ENCODE data around the gene TRIL.

Gene TRIL

GRCh38 chr7:28979776-28980175 is 21.6 kb upstream of the TRIL start:
- Histone ChIP-seq H3K4me1 (ENCODE audit: control insufficient read depth, insufficient read depth, low read length) (no peaks in the 10 kb centered on the region), H3K27me3 (ENCODE audit: control insufficient read depth, insufficient read depth, low read length) (no peaks in the 10 kb centered on the region), H3K36me3 (ENCODE audit: control insufficient read depth, insufficient read depth, low read length) (no peaks in the 10 kb centered on the region), H3K9me3 (ENCODE audit: control insufficient read depth, low read length) (no peaks in the 10 kb centered on the region), H3K4me3 (ENCODE audit: low read length) (no peak overlapping the region), H3K9ac (ENCODE audit: low read length) (no peak overlapping the region)

DNA sequence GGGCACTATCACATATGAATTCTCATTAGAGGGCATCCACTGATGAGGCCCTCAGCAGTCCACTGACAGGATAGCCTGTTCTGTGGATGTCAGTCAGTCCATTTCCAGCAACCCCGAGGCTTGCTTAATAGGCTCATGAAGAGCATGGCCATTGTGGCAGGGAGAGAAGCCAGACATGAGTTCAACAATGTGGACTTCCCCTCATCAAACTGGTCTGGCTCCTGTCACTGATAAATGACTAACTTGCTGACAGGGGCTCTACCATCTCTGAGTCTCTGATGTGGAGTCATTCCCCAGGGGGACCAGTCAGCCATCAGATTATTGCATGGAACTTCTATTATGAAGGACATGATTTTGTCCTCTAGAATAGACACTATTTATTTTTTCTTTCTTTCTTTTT is 19.8 kb upstream of the TRIL start:
- Histone ChIP-seq H3K36me3 (ENCODE audit: control insufficient read depth, insufficient read depth, low read length) (no peaks in the 10 kb centered on the region), H3K4me1 (ENCODE audit: control insufficient read depth, insufficient read depth, low read length) (no peaks in the 10 kb centered on the region), H3K4me3 (ENCODE audit: low read length) (no peak overlapping the region), H3K9me3 (ENCODE audit: control insufficient read depth, low read length) (no peaks in the 10 kb centered on the region), H3K27me3 (ENCODE audit: control insufficient read depth, insufficient read depth, low read length) (no peaks in the 10 kb centered on the region), H3K9ac (ENCODE audit: low read length) (no peak overlapping the region)

DNA sequence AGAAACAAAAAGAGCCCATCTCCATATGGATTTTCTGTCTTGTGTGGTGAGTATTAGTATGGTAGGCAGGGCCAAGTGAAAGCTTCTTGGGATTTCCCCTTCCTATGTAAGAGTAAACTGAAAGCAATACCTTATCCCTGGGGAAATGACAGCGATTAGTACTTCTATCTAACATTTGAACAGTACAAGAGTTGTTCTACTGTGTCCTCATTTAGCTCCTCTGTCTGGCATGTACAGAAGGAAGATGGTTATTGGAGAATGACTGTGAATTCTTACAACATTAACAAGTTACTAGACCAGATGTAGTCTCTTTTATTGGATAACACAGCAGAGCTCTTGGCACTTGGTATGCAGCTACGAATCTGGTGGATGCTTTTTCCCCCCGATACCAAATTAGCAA is 17.9 kb upstream of the TRIL start:
- Histone ChIP-seq H3K4me3 (ENCODE audit: low read length) (no peak overlapping the region), H3K4me1 (ENCODE audit: control insufficient read depth, insufficient read depth, low read length) (no peaks in the 10 kb centered on the region), H3K9me3 (ENCODE audit: control insufficient read depth, low read length) (no peaks in the 10 kb centered on the region), H3K9ac (ENCODE audit: low read length) (no peak overlapping the region), H3K27me3 (ENCODE audit: control insufficient read depth, insufficient read depth, low read length) (no peaks in the 10 kb centered on the region), H3K36me3 (ENCODE audit: control insufficient read depth, insufficient read depth, low read length) (no peaks in the 10 kb centered on the region)

DNA sequence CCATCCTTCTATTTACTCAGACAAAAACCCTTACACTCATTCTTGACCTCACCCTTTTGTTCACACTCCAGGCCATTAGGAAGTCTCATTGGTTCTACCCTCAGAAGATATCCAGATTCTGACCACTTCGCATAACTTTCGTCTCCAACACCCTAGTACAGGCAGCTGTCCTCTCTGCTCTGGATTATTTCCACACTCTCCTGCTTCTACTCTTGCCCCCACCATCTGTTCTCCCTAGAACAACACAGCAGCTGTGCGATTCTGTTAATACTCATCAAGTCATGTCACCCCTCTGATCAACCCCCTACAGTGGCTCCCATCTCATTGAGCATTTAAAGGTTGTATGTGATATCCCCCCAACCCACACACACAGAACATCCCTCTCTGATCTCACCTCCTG is 15.5 kb upstream of the TRIL start:
- Histone ChIP-seq H3K9me3 (ENCODE audit: control insufficient read depth, low read length) (no peaks in the 10 kb centered on the region), H3K9ac (ENCODE audit: low read length) (no peak overlapping the region), H3K4me3 (ENCODE audit: low read length) (no peak overlapping the region), H3K27me3 (ENCODE audit: control insufficient read depth, insufficient read depth, low read length) (no peaks in the 10 kb centered on the region), H3K36me3 (ENCODE audit: control insufficient read depth, insufficient read depth, low read length) (no peaks in the 10 kb centered on the region), H3K4me1 (ENCODE audit: control insufficient read depth, insufficient read depth, low read length) (no peaks in the 10 kb centered on the region)

- Histone ChIP-seq H3K4me1 (ENCODE audit: control insufficient read depth, insufficient read depth, low read length) (no peaks in the 10 kb centered on the region), H3K9me3 (ENCODE audit: control insufficient read depth, low read length) (no peaks in the 10 kb centered on the region), H3K27me3 (ENCODE audit: control insufficient read depth, insufficient read depth, low read length) (peaks cover 1% of the 10 kb centered on the region), H3K9ac (ENCODE audit: low read length) (no peak overlapping the region), H3K36me3 (ENCODE audit: control insufficient read depth, insufficient read depth, low read length) (no peaks in the 10 kb centered on the region), H3K4me3 (ENCODE audit: low read length) (no peak overlapping the region)
These were observed 5.9 kb upstream of the TRIL start for GRCh38 chr7:28964056-28964455.

- H3K9me3 ChIP-seq (ENCODE audit: control insufficient read depth, low read length): no peaks in the 10 kb centered on the region
- no peaks in the 10 kb centered on the region for H3K36me3 ChIP-seq (ENCODE audit: control insufficient read depth, insufficient read depth, low read length)
- no peak overlapping the region for H3K4me3 ChIP-seq (ENCODE audit: low read length)
- peaks cover 19% of the 10 kb centered on the region for H3K4me1 ChIP-seq (ENCODE audit: control insufficient read depth, insufficient read depth, low read length)
- H3K9ac ChIP-seq (ENCODE audit: low read length): no peak overlapping the region
- peaks cover 22% of the 10 kb centered on the region for H3K27me3 ChIP-seq (ENCODE audit: control insufficient read depth, insufficient read depth, low read length)
These were observed 3.8 kb upstream of the TRIL start for GRCh38 chr7:28961972-28962371.

DNA sequence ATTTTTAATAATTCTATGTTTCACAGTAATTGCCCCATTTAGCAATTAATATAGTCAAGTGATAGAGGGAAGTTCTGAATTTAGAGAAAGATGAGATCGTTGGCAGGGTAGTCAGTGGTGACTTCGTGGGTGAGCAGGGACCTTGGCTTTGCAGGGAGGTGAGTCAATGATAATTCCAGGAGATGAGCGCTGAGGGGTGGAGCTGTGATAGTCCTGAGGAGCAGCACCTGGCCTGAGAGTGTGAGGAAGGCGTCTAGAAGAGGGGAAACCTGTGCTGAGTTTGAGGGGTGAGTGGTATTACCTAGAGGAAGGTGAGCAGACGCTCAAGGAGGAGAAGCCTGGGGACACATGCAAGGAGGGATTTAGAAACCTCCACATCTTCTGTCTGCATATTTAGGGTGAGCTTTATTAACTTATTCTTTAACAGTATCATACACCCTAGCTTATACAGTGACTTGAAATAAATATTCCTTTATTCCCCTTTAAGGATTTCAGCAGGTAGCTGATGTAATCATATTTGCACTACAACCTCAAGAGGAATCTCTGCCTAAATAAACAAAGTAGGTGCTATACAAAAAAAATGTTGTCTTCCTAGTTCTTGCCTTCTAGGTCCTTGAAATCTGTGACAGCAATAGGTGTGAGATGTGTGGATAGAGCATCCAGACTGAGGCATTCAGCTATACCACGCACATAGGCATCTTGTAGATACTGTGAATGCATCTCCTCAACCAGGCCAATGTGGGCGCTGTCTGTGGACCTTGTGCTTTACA is 2.1 kb upstream of the TRIL start:
- no peak overlapping the region for H3K4me3 ChIP-seq (ENCODE audit: low read length)
- peaks cover 31% of the 10 kb centered on the region for H3K4me1 ChIP-seq (ENCODE audit: control insufficient read depth, insufficient read depth, low read length)
- peaks cover 31% of the 10 kb centered on the region for H3K27me3 ChIP-seq (ENCODE audit: control insufficient read depth, insufficient read depth, low read length)
- H3K9me3 ChIP-seq (ENCODE audit: control insufficient read depth, low read length): no peaks in the 10 kb centered on the region
- H3K36me3 ChIP-seq (ENCODE audit: control insufficient read depth, insufficient read depth, low read length): no peaks in the 10 kb centered on the region
- no peak overlapping the region for H3K9ac ChIP-seq (ENCODE audit: low read length)

- no peak overlapping the region for H3K9ac ChIP-seq (ENCODE audit: low read length)
- no peaks in the 10 kb centered on the region for H3K9me3 ChIP-seq (ENCODE audit: control insufficient read depth, low read length)
- no peak overlapping the region for H3K4me3 ChIP-seq (ENCODE audit: low read length)
- H3K36me3 ChIP-seq (ENCODE audit: control insufficient read depth, insufficient read depth, low read length): no peaks in the 10 kb centered on the region
- peaks cover 38% of the 10 kb centered on the region for H3K4me1 ChIP-seq (ENCODE audit: control insufficient read depth, insufficient read depth, low read length)
- H3K27me3 ChIP-seq (ENCODE audit: control insufficient read depth, insufficient read depth, low read length): peaks cover 33% of the 10 kb centered on the region
These were observed 834 bp upstream of the TRIL start for GRCh38 chr7:28958980-28959347.

- Histone ChIP-seq H3K36me3 (ENCODE audit: control insufficient read depth, insufficient read depth, low read length) (no peaks in the 10 kb centered on the region), H3K9ac (ENCODE audit: low read length) (peak overlapping the region; percentile 49), H3K4me3 (ENCODE audit: low read length) (peak overlapping the region; percentile 44), H3K27me3 (ENCODE audit: control insufficient read depth, insufficient read depth, low read length) (peaks cover 33% of the 10 kb centered on the region), H3K9me3 (ENCODE audit: control insufficient read depth, low read length) (no peaks in the 10 kb centered on the region), H3K4me1 (ENCODE audit: control insufficient read depth, insufficient read depth, low read length) (peaks cover 38% of the 10 kb centered on the region)
These were observed 337 bp downstream of the TRIL start for GRCh38 chr7:28957751-28958234.

DNA sequence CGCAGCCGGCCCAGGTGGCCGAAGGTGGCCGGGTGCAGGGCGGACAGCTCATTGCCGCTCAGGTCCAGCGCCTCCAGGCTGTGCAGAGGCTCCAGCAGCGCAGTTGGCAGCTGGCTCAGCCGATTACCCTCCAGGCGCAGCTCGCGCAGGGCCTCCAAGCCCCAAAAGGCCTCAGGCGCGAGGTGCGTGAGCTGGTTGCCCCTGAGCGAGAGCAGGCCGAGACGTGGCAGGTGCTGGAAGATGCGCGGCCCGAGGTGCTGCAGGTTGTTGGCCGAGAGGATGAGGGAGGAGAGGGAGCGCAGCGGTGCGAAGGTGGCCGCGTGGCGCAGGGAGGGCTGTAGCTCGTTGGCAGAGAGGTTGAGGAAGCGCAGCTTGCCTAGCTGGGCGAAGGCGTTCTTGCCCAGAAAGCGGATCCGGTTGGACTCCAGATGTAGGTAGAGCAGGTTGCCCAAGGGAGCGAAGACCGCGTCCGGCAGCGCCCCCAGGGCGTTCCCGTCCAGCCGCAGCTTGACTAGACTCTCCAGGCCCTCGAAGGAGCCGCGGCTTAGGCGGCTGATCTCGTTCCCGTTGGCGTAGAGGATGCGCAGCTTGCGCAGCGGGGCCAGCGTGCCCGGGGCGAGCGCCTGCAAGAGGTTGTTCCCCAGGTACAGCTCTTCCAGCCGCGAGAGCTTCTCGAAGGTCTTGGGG is 923 bp downstream of the TRIL start:
- Histone ChIP-seq H3K4me3 (ENCODE audit: low read length) (peak overlapping the region; percentile 44), H3K36me3 (ENCODE audit: control insufficient read depth, insufficient read depth, low read length) (no peaks in the 10 kb centered on the region), H3K4me1 (ENCODE audit: control insufficient read depth, insufficient read depth, low read length) (peaks cover 38% of the 10 kb centered on the region), H3K9me3 (ENCODE audit: control insufficient read depth, low read length) (no peaks in the 10 kb centered on the region), H3K27me3 (ENCODE audit: control insufficient read depth, insufficient read depth, low read length) (peaks cover 33% of the 10 kb centered on the region), H3K9ac (ENCODE audit: low read length) (peak overlapping the region; percentile 20)

DNA sequence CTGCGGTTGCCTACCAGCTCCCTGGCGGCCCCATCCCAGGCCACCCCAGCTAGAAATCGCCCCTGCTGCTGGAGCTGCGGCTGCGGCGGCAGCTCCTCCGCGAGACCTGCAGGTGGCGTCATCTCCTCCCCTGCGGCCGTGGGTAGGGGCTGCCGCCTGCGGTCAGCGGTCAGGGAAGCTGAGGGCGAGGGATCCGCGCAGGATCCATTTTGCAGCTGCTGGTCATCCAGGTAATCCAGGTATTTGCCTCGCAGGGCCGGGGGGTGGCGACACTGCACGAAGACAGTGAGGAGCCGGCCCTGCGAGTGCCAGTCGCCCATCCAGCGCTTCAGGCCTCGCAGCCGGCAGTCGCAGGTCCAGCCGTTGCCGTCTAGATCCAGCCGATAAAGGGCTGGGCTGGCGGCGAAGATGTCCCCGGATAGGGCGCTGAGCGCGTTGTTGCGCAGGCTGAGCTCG is 1.5 kb downstream of the TRIL start:
- Histone ChIP-seq H3K4me1 (ENCODE audit: control insufficient read depth, insufficient read depth, low read length) (peaks cover 38% of the 10 kb centered on the region), H3K36me3 (ENCODE audit: control insufficient read depth, insufficient read depth, low read length) (no peaks in the 10 kb centered on the region), H3K9me3 (ENCODE audit: control insufficient read depth, low read length) (no peaks in the 10 kb centered on the region), H3K4me3 (ENCODE audit: low read length) (peak overlapping the region; percentile 44), H3K9ac (ENCODE audit: low read length) (peak overlapping the region; percentile 58), H3K27me3 (ENCODE audit: control insufficient read depth, insufficient read depth, low read length) (peaks cover 33% of the 10 kb centered on the region)
